Esophagus (tissue), 2 donors: Measurements from ENCODE around the gene ARID5B. TPM values are rescaled to one million over a fixed set of nuclear protein-coding genes. Genes with fewer than 3 reads are reported as not detected.
"Not testable (repeated sequence)": the region's sequence is repeated elsewhere in the genome, so short reads cannot be mapped to it uniquely, and the experiment has no call there.

ENCODE experiments used
- H3K27ac ChIP-seq, 2 donors: one replicate each; pipeline ENCODE4 v1.5.1; 2013; ENCODE audit warnings: low read depth in 2 of 2, mild to moderate bottlenecking in 2 of 2, inconsistent platforms in 1 of 2, low read length in 1 of 2, moderate library complexity in 1 of 2
- H3K27me3 ChIP-seq, 2 donors: one replicate each; pipeline ENCODE4 v1.6.1; 2013; ENCODE audit warnings: low read length in 2 of 2, control low read depth in 1 of 2, mild to moderate bottlenecking in 1 of 2; ENCODE audit not compliant: insufficient read depth in 2 of 2, control insufficient read depth in 1 of 2
- H3K36me3 ChIP-seq, 2 donors: one replicate each; pipeline ENCODE4 v1.6.1; 2013; ENCODE audit warnings: low read length in 1 of 2; ENCODE audit not compliant: control insufficient read depth in 2 of 2, insufficient read depth in 2 of 2
- H3K4me1 ChIP-seq, 2 donors: one replicate each; pipeline ENCODE4 v1.6.1; 2013; ENCODE audit warnings: low read length in 1 of 2; ENCODE audit not compliant: control insufficient read depth in 2 of 2, insufficient read depth in 2 of 2
- H3K4me3 ChIP-seq, 2 donors: one replicate each; pipeline ENCODE4 v1.5.1; 2013; ENCODE audit warnings: low read length in 2 of 2, mild to moderate bottlenecking in 2 of 2, low read depth in 1 of 2, moderate library complexity in 1 of 2
- H3K9me3 ChIP-seq, 2 donors: one replicate each; pipeline ENCODE4 v1.6.1; 2013; ENCODE audit warnings: mild to moderate bottlenecking in 2 of 2, low read depth in 1 of 2, low read length in 1 of 2, moderate library complexity in 1 of 2; ENCODE audit not compliant: control insufficient read depth in 2 of 2, insufficient read depth in 1 of 2
- WGBS, 2 donors: extraction: QIAGEN DNeasy Blood & Tissue Kit; methylation state at CpG; one replicate each; pipeline ENCODE4 v1.1.7; 2013; 5-methylcytosine and 5-hydroxymethylcytosine counted together
- polyA plus RNA-seq, 2 donors: library from polyadenylated mRNA; stranded (reverse); fragments of 200-250 nt; gene quantifications; one replicate each; pipeline ENCODE4 v1.2.3, GENCODE V29; 2013
- donor health status: healthy with polysubstance abuse.
- donor health status: Bipolar disorder and iron deficiency.

ARID5B gene
- polyA plus RNA-seq, 2 donors, result 6.7 to 7.7 TPM

- H3K27me3 ChIP-seq, H3K9me3 ChIP-seq, H3K4me3 ChIP-seq, H3K36me3 ChIP-seq, H3K4me1 ChIP-seq: not testable (repeated sequence)
- H3K27ac ChIP-seq, result peak overlapping the region; percentile 78 to 92
- 65 to 80% methylated on average over 5 of the region's 5 CpGs for WGBS, 2 donors
These were observed 127.0 kb downstream of the ARID5B start for GRCh38 chr10:62028502-62028842.

DNA sequence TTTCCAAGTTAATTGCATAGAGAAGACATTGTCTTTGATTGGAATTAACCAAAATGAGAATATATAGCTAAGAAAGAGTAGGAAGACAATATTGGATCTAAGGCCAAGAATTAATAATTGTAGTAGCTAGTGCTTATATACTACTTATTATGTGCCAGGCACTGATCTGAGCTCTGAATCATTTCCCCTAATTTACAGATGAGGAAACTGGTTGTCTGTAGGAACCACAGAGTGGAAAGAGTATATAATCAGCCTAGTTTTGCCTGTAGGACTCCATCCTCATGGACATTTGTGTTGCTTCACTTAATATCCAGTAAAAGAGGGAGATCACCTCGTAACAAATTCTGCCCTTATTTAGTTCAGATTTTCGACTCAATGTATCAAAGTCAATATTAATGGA is 127.9 kb downstream of the ARID5B start:
- Histone ChIP-seq H3K4me1 (peaks cover 0 to 9% of the 10 kb centered on the region in 2 donors), H3K27ac (no peak overlapping the region)
- 92 to 97% methylated on average over 2 of the region's 2 CpGs for WGBS, 2 donors

GRCh38 chr10:62031507-62031906 is 130.0 kb downstream of the ARID5B start:
- Histone ChIP-seq H3K4me1 (peaks cover 0 to 12% of the 10 kb centered on the region in 2 donors), H3K27me3 (no peaks in the 10 kb centered on the region), H3K36me3 (no peaks in the 10 kb centered on the region), H3K4me3 (no peak overlapping the region), H3K9me3 (no peaks in the 10 kb centered on the region), H3K27ac (no peak overlapping the region)
- 78 to 85% methylated on average over 2 of the region's 2 CpGs for WGBS, 2 donors

More for the DNA sequence above, 127.9 kb downstream of the ARID5B start:
- H3K36me3 ChIP-seq, result no peaks in the 10 kb centered on the region
- H3K9me3 ChIP-seq, result no peaks in the 10 kb centered on the region
- H3K27me3 ChIP-seq, result no peaks in the 10 kb centered on the region
- H3K4me3 ChIP-seq, result no peak overlapping the region

GRCh38 chr10:62033125-62033524 is 131.6 kb downstream of the ARID5B start:
- Histone ChIP-seq H3K4me3 (no peak overlapping the region), H3K27ac (no peak overlapping the region), H3K9me3 (no peaks in the 10 kb centered on the region), H3K27me3 (no peaks in the 10 kb centered on the region), H3K4me1 (peaks cover 0 to 4% of the 10 kb centered on the region in 2 donors), H3K36me3 (no peaks in the 10 kb centered on the region)
- 81 to 82% methylated on average over 3 of the region's 3 CpGs for WGBS, 2 donors

DNA sequence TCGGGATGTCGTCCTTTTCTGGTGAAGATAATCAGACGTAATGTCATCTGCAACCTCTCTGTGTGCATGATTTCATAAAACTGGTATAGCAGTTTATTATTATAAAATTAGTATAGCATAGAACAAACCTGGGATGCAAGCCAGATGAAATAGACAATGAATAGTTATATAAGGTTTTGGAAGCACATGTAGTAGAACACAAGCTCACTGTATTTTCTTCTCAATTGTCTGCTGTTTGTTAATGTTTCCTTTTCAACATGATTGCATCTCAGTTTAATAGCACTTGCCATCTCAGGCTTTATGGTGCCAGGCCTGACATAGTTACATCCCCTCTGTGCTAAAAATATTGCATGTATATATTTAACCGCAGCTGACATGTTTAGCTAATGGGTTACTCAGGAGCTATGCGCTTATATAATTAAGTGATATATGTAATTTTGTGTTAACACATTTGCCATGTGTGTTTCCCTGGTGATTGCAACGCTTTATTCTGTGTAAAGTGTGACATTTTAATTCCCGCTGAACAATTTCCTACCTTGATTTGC is 132.7 kb downstream of the ARID5B start:
- Histone ChIP-seq H3K4me3 (no peak overlapping the region), H3K27me3 (no peaks in the 10 kb centered on the region), H3K36me3 (no peaks in the 10 kb centered on the region), H3K9me3 (no peaks in the 10 kb centered on the region), H3K4me1 (peaks cover 0 to 4% of the 10 kb centered on the region in 2 donors), H3K27ac (no peak overlapping the region)
- 64 to 72% methylated on average over 7 of the region's 7 CpGs for WGBS, 2 donors

GRCh38 chr10:62036186-62037081 is 134.9 kb downstream of the ARID5B start:
- 66 to 73% methylated on average over 11 of the region's 11 CpGs for WGBS, 2 donors
- Histone ChIP-seq H3K9me3 (no peaks in the 10 kb centered on the region), H3K27ac (peak overlapping the region; percentile 52 to 73), H3K27me3 (no peaks in the 10 kb centered on the region), H3K36me3 (no peaks in the 10 kb centered on the region), H3K4me1 (peaks cover 0 to 4% of the 10 kb centered on the region in 2 donors), H3K4me3 (no peak overlapping the region)

DNA sequence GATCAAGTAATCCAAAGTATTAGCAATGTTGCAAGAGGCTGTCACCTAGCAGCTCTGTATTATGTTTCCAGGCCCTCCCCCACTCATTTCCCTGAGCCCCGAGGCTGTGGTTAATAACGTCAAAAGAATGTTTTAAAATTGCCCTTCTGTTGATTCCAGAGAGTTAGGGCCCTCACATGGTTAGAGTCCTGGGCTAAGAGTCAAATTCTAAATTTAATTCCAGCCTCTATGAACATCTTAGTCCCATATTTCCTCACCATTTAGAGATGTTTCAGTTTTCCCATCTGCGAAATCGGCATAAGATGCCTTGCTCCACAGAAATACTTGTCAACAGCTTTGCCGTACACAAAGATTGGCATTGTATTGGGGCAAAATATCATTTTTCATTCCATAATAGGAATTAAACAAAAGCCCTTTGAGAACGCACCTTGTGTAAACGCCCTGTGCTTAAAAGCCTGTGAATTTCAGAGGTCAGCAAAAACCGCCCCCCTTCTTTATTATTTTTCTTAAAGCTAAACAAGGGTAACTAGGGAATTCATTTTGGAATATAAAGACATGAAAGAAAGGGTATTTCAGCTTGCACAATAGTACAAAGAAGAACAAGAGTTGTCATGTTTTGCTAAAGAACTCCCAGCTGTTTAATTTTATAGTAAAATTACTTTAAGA is 135.8 kb downstream of the ARID5B start:
- Histone ChIP-seq H3K27ac (peak overlapping the region; percentile 55 to 73), H3K4me1 (peaks cover 0 to 4% of the 10 kb centered on the region in 2 donors)
- WGBS, 2 donors, result 35 to 45% methylated on average over 8 of the region's 8 CpGs

DNA sequence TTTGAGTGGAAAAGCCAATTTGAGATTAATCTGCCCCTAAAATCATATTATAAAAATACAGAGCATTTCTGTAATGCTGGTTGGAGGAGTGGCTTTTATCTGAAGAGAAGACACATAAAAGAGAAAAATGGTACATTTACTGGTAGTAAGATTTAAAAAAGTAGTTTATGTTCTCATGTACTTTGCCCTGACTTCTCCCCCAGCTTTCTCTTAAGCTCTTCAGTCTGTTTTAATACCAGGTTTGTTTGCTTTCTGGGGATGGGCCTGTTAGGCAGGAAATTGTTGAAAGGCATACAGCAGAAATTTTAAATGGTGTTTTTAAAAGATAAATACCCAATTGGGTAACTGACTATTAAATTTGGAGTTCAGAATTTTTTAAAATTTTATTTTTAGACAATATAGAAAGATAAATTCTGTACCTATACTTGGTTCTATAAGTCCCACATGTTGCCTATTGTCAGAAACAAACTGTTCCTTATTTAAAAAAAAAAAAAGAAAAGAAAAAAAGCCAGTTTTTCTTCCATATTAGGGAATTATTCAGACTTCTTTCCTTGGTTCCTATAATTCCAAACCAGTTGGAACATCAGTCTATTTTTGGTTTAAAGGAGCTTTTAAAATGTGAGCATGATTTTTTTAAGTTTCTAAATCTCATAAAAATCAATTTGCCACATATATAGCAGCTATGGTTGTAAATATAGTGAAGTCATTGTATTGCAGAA is 136.6 kb downstream of the ARID5B start:
- H3K27ac ChIP-seq, result peak overlapping the region in 1 of 2 donors; percentile 59
- H3K36me3 ChIP-seq, result no peaks in the 10 kb centered on the region
- no peaks in the 10 kb centered on the region for H3K27me3 ChIP-seq
- H3K4me3 ChIP-seq, result no peak overlapping the region
- H3K9me3 ChIP-seq, result no peaks in the 10 kb centered on the region
- H3K4me1 ChIP-seq, result peaks cover 0 to 6% of the 10 kb centered on the region in 2 donors

More for the DNA sequence above, 135.8 kb downstream of the ARID5B start:
- H3K9me3 ChIP-seq, result no peaks in the 10 kb centered on the region
- H3K27me3 ChIP-seq, result no peaks in the 10 kb centered on the region
- no peaks in the 10 kb centered on the region for H3K36me3 ChIP-seq
- H3K4me3 ChIP-seq, result no peak overlapping the region

DNA sequence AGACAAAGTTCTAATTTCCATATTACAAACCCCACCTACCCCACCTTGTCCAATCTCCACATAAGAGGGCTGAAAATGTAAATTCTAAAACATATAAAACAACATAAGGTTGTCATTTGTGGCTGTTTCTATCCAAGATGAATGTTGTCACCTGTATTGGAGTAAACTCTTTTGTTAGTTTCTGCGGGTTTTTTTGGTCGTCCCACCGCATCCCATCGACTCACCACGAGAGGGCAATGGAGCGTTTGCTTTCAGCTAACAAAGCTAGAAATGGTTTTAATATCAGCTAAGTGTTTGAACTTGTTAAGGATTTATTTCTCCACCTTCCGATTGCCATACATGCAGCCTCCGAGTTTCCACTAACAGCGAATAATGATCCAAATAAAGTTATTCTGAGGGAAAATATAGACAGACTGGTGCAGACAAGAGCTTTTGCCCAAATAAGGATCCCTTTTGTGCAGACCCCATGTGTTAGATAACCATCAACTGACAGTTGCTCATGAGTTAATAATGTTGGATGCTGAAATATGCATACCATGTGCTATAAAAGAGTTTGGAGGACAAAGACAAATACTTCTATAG is 137.2 kb downstream of the ARID5B start:
- H3K4me1 ChIP-seq, result peaks cover 0 to 6% of the 10 kb centered on the region in 2 donors
- 1% methylated on average over 9 of the region's 9 CpGs for WGBS, 2 donors
- no peaks in the 10 kb centered on the region for H3K36me3 ChIP-seq
- H3K9me3 ChIP-seq, result no peaks in the 10 kb centered on the region
- peak overlapping the region in 1 of 2 donors; percentile 28 for H3K4me3 ChIP-seq
- no peak overlapping the region for H3K27ac ChIP-seq
- no peaks in the 10 kb centered on the region for H3K27me3 ChIP-seq
